ENCODE results near the gene APBB2. TPM values are rescaled to one million over a fixed set of nuclear protein-coding genes. Genes with fewer than 3 reads are reported as not detected.

The APBB2 gene
- total and polyA plus RNA-seq, 3 donors from 2014 or later: 19.7 to 77.9 (median 59.8) TPM

DNA sequence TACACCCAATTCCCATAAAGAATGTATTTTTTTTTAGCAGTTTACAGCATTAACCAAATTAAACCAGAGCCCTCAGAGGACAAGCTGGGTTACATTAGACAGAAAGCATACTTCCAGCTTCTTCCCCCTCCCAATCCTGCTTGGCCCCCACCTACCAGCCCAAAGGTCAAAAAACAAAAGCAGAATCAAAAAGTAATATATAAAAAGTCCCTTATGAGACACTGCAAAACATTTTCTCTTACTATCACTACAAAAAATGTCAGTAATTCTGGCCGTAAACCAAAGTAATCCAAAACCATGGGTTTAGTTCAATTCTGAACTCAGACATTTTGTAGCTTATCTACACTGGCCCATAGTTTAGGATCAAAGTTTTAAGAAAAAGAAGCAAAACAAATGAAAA, 38.0 kb downstream of the APBB2 start:
- Histone ChIP-seq H3K36me3 (ENCODE audit: low read depth, missing control alignments) (no peaks in the 10 kb centered on the region), H3K27ac (peak overlapping the region in 1 of 2 donors; percentile 2), H3K27me3 (no peaks in the 10 kb centered on the region), H3K4me3 (no peak overlapping the region), H3K4me1 (peaks cover 20% of the 10 kb centered on the region), H3K9me3 (no peaks in the 10 kb centered on the region)
- TF ChIP-seq POLR2A (IDR thresholded peaks at IDR 0.05) (no peak), CTCF (IDR thresholded peaks at IDR 0.05) (no peak)
- 42 to 48% methylated on average over 1 of the region's 1 CpG for WGBS, 2 donors
- DNase-seq: no peak
- intact Hi-C loops (cut with DNase I; ENCODE audit: low total_unique reads): no loop called here

DNA sequence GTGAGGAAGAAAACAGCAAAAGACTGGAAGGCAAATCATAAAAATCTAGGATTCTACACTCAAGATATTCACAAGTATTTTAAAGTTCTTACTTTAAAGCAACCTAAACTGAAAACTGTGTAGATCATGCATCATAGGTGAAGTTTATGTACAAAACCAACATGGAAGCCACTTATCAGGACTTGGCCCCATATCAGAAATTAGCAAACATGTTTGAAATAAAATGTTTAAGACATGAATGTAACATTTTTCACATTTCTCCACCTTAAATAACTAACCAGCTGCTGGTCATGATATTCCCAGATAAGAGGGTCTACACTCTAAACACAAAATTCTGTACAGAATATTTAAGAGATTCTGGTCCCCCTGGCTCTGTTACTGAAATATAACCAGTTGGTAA, 38.5 kb downstream of the APBB2 start:
- H3K27ac ChIP-seq: peak overlapping the region in 1 of 2 donors; percentile 2
- H3K4me1 ChIP-seq: peaks cover 20% of the 10 kb centered on the region
- H3K36me3 ChIP-seq (ENCODE audit: low read depth, missing control alignments): no peaks in the 10 kb centered on the region
- DNase-seq: no peak
- no peak overlapping the region for H3K4me3 ChIP-seq
- intact Hi-C loops (cut with DNase I; ENCODE audit: low total_unique reads): no loop called here
- H3K9me3 ChIP-seq: no peaks in the 10 kb centered on the region
- H3K27me3 ChIP-seq: no peaks in the 10 kb centered on the region
- TF ChIP-seq CTCF (IDR thresholded peaks at IDR 0.05) (no peak), POLR2A (IDR thresholded peaks at IDR 0.05) (no peak)

GRCh38 chr4:41174444-41174843, 39.9 kb downstream of the APBB2 start:
- no peak for DNase-seq
- TF ChIP-seq CTCF (IDR thresholded peaks at IDR 0.05) (no peak), POLR2A (IDR thresholded peaks at IDR 0.05) (no peak)
- H3K9me3 ChIP-seq: no peaks in the 10 kb centered on the region
- H3K36me3 ChIP-seq (ENCODE audit: low read depth, missing control alignments): no peaks in the 10 kb centered on the region
- intact Hi-C loops (cut with DNase I; ENCODE audit: low total_unique reads): no loop called here
- no peaks in the 10 kb centered on the region for H3K27me3 ChIP-seq
- 95 to 96% methylated on average over 4 of the region's 4 CpGs for WGBS, 2 donors
- no peak overlapping the region for H3K4me3 ChIP-seq
- peaks cover 20% of the 10 kb centered on the region for H3K4me1 ChIP-seq
- no peak overlapping the region for H3K27ac ChIP-seq

DNA sequence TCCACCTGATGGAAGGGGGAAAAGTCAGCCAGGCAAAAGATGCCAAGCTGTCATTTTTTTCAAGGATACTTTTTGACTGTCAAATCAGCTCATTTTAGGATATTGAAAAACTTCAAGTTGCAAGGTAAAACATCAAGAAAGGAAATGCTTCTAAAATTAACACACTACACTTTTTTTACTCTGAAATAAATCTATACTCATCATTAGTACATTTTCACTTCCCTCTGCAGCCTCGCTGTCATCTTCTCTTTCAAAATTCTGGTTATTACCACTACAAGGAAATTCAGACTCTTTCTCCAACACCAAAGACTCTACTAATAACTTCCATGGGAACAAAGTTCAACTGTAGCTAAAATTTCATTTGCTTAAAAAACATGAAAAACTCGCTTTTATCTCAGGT, 41.6 kb downstream of the APBB2 start:
- 84 to 87% methylated on average over 2 of the region's 2 CpGs for WGBS, 2 donors
- H3K4me1 ChIP-seq: peaks cover 6% of the 10 kb centered on the region
- no peaks in the 10 kb centered on the region for H3K9me3 ChIP-seq
- no peak for DNase-seq
- no peak overlapping the region for H3K4me3 ChIP-seq
- H3K36me3 ChIP-seq (ENCODE audit: low read depth, missing control alignments): no peaks in the 10 kb centered on the region
- TF ChIP-seq POLR2A (IDR thresholded peaks at IDR 0.05) (no peak), CTCF (IDR thresholded peaks at IDR 0.05) (no peak)
- H3K27ac ChIP-seq: no peak overlapping the region
- no peaks in the 10 kb centered on the region for H3K27me3 ChIP-seq
- intact Hi-C loops (cut with DNase I; ENCODE audit: low total_unique reads): no loop called here

GRCh38 chr4:41169256-41169800, 45.0 kb downstream of the APBB2 start:
- 79 to 90% methylated on average over 4 of the region's 4 CpGs for WGBS, 2 donors
- intact Hi-C loops (cut with DNase I; ENCODE audit: low total_unique reads): no loop called here
- TF ChIP-seq POLR2A (IDR thresholded peaks at IDR 0.05): no peak
- TF ChIP-seq CTCF (IDR thresholded peaks at IDR 0.05): no peak
- H3K27me3 ChIP-seq: no peaks in the 10 kb centered on the region
- DNase-seq: no peak
- H3K9me3 ChIP-seq: no peaks in the 10 kb centered on the region
- H3K36me3 ChIP-seq (ENCODE audit: low read depth, missing control alignments): no peaks in the 10 kb centered on the region
- no peaks in the 10 kb centered on the region for H3K4me1 ChIP-seq
- H3K4me3 ChIP-seq: no peak overlapping the region
- no peak overlapping the region for H3K27ac ChIP-seq
